ENCODE data around the gene PIP5KL1.
"Not testable (repeated sequence)": the region's sequence is repeated elsewhere in the genome, so short reads cannot be mapped to it uniquely, and the experiment has no call there.

Gene PIP5KL1

GRCh38 chr9:127885508-127886281 is 44.9 kb downstream of the PIP5KL1 start:
- DNase-seq: no peak

- no peak for DNase-seq
These were observed 45.5 kb downstream of the PIP5KL1 start for GRCh38 chr9:127884976-127885490.

GRCh38 chr9:127884427-127884911 is 46.1 kb downstream of the PIP5KL1 start:
- peak; percentile 70 to 75 for DNase-seq

- DNase-seq: no peak
These were observed 46.6 kb downstream of the PIP5KL1 start for GRCh38 chr9:127883959-127884358.

- not testable (repeated sequence) for DNase-seq
These were observed 48.9 kb downstream of the PIP5KL1 start for GRCh38 chr9:127881715-127882114.

GRCh38 chr9:127880143-127880542 is 50.4 kb downstream of the PIP5KL1 start:
- DNase-seq: no peak

GRCh38 chr9:127878652-127879390 is 51.8 kb downstream of the PIP5KL1 start:
- DNase-seq: no peak

GRCh38 chr9:127878001-127878651 is 52.5 kb downstream of the PIP5KL1 start:
- DNase-seq: peak in 1 of 2 experiments; percentile 59

GRCh38 chr9:127877566-127877998 is 53.0 kb downstream of the PIP5KL1 start, which contains the start of gene AK1:
AK1 (minus strand) TSS chr9:127877675; CDS start chr9:127874617, 3,058 bp downstream.
- peak in 1 of 2 experiments; percentile 69 for DNase-seq

GRCh38 chr9:127876764-127877562 is 53.6 kb downstream of the PIP5KL1 start:
- peak in 1 of 2 experiments; percentile 33 for DNase-seq

GRCh38 chr9:127876026-127876763 is 54.4 kb downstream of the PIP5KL1 start:
- peak; percentile 42 to 70 for DNase-seq

GRCh38 chr9:127875306-127875966 is 55.1 kb downstream of the PIP5KL1 start:
- no peak for DNase-seq

- no peak for DNase-seq
These were observed 56.0 kb downstream of the PIP5KL1 start for GRCh38 chr9:127874301-127875221.

GRCh38 chr9:127873886-127874285 is 56.7 kb downstream of the PIP5KL1 start:
- no peak for DNase-seq

GRCh38 chr9:127873223-127873691 is 57.3 kb downstream of the PIP5KL1 start:
- DNase-seq: peak in 1 of 2 experiments; percentile 39

- no peak for DNase-seq
These were observed 58.0 kb downstream of the PIP5KL1 start for GRCh38 chr9:127872369-127873222.

GRCh38 chr9:127871531-127871930 is 59.0 kb downstream of the PIP5KL1 start:
- DNase-seq: no peak

- DNase-seq: no peak
These were observed 59.7 kb downstream of the PIP5KL1 start for GRCh38 chr9:127870887-127871286.

Measured in NCI-H524 (cell line).